ENCODE measurements around the gene SPSB2. TPM values are rescaled to one million over a fixed set of nuclear protein-coding genes. Genes with fewer than 3 reads are reported as not detected.
"Not testable (repeated sequence)": the region's sequence is repeated elsewhere in the genome, so short reads cannot be mapped to it uniquely, and the experiment has no call there.

Gene SPSB2, protein sequence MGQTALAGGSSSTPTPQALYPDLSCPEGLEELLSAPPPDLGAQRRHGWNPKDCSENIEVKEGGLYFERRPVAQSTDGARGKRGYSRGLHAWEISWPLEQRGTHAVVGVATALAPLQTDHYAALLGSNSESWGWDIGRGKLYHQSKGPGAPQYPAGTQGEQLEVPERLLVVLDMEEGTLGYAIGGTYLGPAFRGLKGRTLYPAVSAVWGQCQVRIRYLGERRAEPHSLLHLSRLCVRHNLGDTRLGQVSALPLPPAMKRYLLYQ
- 5.8 TPM for polyA plus RNA-seq (2013, experiment 1 of 2; ENCODE audit: insufficient read length)
- polyA plus RNA-seq (2013, experiment 2 of 2; ENCODE audit: insufficient read length) = 3.4 TPM

GRCh38 chr12:6873094-6874014, at the start of gene SPSB2:
TSS of gene SPSB2 (minus strand) at chr12:6873303. CDS start at chr12:6872901, 402 bp downstream.
- peak; percentile 94 for DNase-seq

DNA sequence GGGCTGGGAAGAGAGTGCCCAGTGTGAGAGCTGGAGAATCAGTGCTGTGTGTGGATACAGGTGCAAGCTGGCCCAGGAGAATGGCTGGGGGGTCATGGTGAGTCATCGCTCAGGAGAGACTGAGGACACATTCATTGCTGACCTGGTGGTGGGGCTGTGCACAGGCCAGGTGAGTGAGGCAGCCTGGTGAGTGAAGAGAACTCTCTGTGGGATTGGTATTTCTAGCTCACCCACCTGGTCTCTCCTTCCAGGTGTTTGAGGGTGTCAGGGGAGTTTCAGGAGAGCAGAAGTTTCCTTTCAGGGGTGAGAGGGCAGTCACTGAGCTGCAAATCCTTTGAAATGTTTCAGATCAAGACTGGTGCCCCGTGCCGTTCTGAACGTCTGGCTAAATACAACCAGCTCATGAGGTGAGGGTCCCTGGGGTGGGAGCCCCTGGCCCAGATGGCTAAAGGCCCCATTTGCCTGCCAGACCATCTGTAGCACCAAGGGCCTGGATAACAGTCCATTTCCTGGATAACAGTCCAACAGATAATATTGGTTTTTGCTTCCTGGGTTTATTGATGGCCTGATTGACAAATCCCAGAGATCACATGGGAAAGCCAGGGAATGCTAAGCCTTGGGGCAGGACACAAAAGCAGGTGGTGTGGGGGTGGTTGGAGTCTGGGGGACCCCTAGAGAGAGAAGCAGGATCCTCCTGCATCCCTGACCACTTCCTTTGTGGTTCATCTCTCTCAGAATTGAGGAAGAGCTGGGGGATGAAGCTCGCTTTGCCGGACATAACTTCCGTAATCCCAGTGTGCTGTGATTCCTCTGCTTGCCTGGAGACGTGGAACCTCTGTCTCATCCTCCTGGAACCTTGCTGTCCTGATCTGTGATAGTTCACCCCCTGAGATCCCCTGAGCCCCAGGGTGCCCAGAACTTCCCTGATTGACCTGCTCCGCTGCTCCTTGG, 49.2 kb upstream of the SPSB2 start:
- no peak for DNase-seq

- DNase-seq = no peak
These were observed 48.4 kb upstream of the SPSB2 start for GRCh38 chr12:6921539-6921938.

GRCh38 chr12:6919588-6919987, 46.5 kb upstream of the SPSB2 start:
- DNase-seq = no peak

DNA sequence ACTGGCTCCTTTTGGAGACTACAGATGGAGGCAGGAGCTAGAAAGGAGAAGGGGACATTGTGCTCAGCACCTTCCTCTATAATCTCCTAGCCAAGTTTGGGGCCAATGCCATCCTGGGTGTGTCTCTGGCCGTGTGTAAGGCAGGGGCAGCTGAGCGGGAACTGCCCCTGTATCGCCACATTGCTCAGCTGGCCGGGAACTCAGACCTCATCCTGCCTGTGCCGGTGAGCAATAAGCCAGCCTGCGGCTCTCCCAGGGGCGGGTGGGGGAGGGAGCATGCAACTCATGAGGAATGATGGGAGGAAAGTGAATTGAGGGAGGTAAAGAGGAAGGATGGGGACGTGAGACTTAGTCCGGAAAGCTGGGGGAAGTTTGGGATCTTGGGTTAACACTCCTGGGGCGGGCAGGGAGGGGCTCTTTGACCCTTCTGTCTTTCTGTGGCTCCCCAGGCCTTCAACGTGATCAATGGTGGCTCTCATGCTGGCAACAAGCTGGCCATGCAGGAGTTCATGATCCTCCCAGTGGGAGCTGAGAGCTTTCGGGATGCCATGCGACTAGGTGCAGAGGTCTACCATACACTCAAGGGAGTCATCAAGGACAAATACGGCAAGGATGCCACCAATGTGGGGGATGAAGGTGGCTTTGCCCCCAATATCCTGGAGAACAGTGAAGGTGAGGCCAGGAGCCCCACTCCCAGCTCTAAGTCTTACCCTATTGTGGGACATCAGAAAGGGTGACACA, 44.6 kb upstream of the SPSB2 start:
- DNase-seq = peak; percentile 62

GRCh38 chr12:6916426-6917200, 43.5 kb upstream of the SPSB2 start:
- no peak for DNase-seq

DNA sequence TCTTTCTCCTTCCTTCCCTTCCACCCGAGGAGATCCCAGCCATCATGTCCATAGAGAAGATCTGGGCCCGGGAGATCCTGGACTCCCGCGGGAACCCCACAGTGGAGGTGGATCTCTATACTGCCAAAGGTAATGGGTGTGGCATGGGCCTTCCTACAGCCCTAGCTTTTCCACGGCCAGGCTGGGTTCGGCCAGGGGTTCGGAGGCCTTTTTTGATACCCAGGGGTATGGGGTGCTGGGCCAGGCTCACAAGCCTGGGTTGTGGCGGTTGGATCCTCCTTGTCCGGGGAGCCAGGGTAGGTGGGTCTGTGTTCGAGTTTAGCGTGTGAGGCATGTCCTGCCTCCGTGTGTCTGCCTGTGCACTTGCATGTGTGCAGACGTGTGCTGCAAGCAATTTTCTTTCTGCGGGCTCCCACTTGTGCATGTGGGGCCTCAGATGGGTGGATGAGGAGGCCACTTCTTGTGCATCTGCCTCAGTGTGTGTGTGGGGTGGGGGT, 42.7 kb upstream of the SPSB2 start:
- no peak for DNase-seq

- DNase-seq = peak; percentile 44
These were observed 42.1 kb upstream of the SPSB2 start for GRCh38 chr12:6914947-6915788.

DNA sequence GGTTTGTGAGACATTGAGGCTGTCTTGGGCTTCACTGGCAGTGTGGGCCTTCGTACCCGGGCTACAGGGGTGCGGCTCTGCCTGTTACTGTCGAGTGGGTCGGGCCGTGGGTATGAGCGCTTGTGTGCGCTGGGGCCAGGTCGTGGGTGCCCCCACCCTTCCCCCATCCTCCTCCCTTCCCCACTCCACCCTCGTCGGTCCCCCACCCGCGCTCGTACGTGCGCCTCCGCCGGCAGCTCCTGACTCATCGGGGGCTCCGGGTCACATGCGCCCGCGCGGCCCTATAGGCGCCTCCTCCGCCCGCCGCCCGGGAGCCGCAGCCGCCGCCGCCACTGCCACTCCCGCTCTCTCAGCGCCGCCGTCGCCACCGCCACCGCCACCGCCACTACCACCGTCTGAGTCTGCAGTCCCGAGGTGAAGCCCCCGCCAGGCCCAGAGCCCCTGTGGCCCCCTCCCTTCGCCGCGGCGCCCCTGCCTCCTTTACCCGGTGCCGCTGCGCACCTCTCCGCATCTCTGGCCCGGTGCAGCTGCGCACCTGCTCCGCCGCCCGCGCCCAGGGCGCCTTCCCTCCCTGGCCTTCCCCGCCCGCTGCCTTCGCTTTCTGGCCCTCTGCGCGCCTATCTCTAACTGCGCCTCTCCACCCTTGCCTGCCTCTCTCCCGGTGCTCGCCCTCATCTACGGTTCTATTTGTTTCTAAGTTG, 41.3 kb upstream of the SPSB2 start, which contains the start of gene ENO2:
TSS of gene ENO2 (plus strand) at position 335 of the 701 bp plus-strand sequence. CDS start 1,253 bp downstream, outside the sequence.
- DNase-seq = peak; percentile 84

GRCh38 chr12:6912164-6912935, 39.2 kb upstream of the SPSB2 start:
- DNase-seq = no peak

GRCh38 chr12:6909421-6910145, 36.5 kb upstream of the SPSB2 start:
- DNase-seq = no peak

- DNase-seq = not testable (repeated sequence)
These were observed 35.0 kb upstream of the SPSB2 start for GRCh38 chr12:6908141-6908540.

DNA sequence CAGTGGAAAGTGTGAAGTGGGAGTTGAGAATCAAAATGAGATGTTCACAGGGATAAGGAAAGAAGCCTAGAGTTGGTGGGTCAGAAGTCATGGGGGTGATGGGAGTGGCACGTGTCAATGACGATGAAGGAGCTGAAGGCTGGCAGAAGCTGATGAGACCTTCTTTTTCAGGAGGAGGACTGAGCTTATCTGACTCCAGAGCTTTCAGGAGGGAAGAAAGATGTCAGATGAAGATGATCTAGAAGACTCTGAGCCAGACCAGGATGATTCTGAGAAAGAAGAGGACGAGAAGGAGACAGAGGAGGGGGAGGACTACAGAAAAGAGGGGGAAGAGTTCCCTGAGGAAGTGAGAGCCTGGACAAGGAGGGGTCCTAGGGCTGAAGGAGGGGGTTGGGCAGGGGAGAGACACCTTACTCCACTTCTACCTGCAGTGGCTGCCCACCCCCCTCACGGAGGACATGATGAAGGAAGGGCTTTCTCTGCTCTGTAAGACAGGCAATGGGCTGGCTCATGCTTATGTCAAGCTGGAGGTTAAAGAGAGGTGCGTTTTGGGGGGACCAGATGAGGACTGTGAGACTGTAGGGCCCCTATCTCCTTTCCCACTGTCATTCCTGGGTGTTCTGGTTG, 32.4 kb upstream of the SPSB2 start:
- DNase-seq = no peak

DNA sequence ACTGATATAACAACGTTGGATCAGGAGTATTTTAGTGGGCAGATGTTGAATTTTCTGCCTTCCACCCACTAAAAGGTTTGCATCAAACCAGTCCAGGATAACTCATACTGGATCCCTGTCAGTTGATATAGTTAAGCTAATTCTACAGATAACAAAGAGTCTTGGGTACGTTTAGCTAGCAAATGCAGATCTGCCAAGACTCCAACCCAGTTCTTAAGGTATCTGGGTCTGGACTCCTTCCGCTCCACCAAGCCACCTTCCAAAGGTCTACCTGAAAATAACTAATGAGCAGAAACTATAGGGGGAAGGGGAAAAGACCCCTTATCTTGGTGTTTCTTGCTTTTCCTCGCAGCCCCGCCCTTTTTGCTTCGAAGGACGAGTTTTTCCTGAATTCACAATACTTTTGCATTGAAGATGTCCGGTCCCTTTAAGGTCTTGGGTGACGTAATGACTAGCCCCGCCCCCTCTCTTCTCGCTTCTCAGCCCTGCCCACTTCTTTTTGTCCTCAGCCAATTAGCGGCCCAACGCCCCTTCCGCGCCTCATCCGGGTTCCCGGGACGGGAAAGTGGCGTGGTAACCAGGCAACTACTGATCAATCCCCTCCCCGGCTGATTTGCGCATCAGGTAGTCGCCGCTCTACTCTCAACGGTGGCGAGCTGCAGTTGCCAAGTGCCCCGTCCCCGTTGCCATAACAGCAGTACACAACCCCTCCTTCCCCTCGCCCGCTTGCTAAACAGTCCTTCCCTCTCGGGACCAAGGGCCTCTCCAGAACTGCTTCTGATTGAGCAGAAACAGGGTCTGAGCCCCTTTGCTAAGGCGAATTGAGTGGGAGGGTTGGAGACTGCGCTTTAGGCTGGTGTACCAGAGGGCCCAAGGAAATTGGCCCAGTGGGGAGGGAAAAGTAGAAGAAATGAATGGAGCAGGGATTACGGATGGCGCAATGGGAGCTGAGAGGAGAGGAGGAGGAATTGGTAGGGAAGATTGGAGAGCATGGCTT, 31.5 kb upstream of the SPSB2 start, which contains the start of gene LRRC23:
TSS of gene LRRC23 (plus strand) at position 543 of the 997 bp plus-strand sequence. CDS start 812 bp downstream, outside the sequence.
- DNase-seq = peak; percentile 95

- no peak for DNase-seq
These were observed 30.6 kb upstream of the SPSB2 start for GRCh38 chr12:6903722-6904121.

Measured in fibroblast of skin of back (primary cell).